Omental fat pad (tissue), 4 donors: ENCODE data around the gene USP25. TPM values are rescaled to one million over a fixed set of nuclear protein-coding genes. Genes with fewer than 3 reads are reported as not detected.

Source experiments
- ATAC-seq: fragments of 150-250 bp; one replicate; pipeline ENCODE4 v1.9.1; 2016; ENCODE audit warnings: mild to moderate bottlenecking, moderate library complexity; ENCODE audit not compliant: low FRiP score
- DNase-seq: peaks from one replicate; pipeline ENCODE4 v3.0.0-alpha.2; 2019; ENCODE audit warnings: low spot score
- total RNA-seq, 4 donors: library from RNA; depleted of rRNA; stranded (reverse); fragments of >200 nt; gene quantifications; one replicate each; pipeline ENCODE4 v1.1.0, GENCODE V29; 2016
- TF ChIP-seq, protein P1 (sequence below), 3 donors: fragments of 450-650 bp; IDR thresholded peaks; one replicate each; pipeline ENCODE4 v1.5.1; 2016 to 2017; ENCODE audit warnings: antibody characterized with exemption in 3 of 3, mild to moderate bottlenecking in 3 of 3, moderate library complexity in 2 of 3

USP25 gene
- total RNA-seq, 4 donors from 2014 or later: 46.5 to 63.8 (median 59.0) TPM

DNA sequence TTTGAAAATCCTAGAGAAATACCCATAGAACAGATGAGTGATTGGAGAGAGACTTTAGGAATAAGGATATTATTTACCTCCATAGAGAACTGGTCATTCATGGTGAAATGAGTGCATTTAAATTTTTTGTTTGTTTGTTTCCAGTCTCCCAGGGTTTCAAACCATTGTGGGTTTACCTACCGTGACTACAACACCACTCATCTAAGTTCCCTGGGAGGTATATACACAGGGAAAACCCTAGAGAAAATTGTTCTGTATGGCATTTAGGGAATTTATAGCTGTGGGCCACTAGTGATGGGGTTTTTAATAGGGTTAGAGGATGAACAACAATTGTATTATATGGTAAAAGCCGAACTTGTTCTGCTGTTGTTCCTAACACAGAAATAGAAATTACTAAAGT lies 109.2 kb downstream of the USP25 start:
- TF ChIP-seq, protein P1, sequence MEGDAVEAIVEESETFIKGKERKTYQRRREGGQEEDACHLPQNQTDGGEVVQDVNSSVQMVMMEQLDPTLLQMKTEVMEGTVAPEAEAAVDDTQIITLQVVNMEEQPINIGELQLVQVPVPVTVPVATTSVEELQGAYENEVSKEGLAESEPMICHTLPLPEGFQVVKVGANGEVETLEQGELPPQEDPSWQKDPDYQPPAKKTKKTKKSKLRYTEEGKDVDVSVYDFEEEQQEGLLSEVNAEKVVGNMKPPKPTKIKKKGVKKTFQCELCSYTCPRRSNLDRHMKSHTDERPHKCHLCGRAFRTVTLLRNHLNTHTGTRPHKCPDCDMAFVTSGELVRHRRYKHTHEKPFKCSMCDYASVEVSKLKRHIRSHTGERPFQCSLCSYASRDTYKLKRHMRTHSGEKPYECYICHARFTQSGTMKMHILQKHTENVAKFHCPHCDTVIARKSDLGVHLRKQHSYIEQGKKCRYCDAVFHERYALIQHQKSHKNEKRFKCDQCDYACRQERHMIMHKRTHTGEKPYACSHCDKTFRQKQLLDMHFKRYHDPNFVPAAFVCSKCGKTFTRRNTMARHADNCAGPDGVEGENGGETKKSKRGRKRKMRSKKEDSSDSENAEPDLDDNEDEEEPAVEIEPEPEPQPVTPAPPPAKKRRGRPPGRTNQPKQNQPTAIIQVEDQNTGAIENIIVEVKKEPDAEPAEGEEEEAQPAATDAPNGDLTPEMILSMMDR (IDR thresholded peaks at IDR 0.05): no peak
- ATAC-seq: no peak

DNA sequence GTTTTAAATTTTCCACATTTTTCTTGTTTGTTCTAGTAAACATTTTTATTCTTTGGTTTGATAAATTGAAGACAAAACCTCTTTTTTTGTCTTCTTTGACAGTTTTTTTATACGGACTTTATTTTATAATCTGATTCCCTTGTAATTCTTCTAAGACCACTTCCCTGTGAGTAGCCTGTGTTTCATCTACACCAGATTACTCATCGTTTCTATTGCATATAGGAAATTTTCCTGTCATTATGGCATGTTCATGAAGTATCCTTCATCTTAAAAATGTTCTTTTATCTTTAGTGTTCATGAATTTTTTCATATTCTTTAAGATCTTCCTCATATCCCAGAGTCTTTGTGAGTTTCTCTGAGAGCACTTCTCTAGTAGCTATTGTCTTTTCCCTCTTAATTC lies 109.8 kb downstream of the USP25 start:
- TF ChIP-seq, protein P1 (IDR thresholded peaks at IDR 0.05): no peak
- ATAC-seq (no peak), DNase-seq (no peak)

More for the DNA sequence above, 109.2 kb downstream of the USP25 start:
- no peak for DNase-seq

DNA sequence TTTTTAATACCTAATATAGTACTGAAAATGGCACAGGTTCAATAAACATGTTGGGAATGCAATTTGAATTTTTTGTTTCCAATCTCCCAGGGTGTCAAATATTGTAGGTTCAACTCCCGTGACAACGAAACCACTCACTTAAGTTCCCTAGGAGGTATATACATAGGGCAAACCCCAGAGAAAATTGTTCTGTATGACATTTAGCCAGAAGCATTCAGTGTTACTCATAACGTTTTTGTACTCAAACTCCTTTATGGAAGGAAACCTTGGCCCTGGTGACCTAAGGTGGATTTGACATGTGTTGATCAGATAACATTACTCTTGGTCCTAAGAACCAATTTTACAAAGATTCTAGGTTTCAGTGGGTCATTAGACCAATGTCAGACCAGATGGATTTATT lies 110.6 kb downstream of the USP25 start:
- TF ChIP-seq, protein P1 (IDR thresholded peaks at IDR 0.05): no peak

DNA sequence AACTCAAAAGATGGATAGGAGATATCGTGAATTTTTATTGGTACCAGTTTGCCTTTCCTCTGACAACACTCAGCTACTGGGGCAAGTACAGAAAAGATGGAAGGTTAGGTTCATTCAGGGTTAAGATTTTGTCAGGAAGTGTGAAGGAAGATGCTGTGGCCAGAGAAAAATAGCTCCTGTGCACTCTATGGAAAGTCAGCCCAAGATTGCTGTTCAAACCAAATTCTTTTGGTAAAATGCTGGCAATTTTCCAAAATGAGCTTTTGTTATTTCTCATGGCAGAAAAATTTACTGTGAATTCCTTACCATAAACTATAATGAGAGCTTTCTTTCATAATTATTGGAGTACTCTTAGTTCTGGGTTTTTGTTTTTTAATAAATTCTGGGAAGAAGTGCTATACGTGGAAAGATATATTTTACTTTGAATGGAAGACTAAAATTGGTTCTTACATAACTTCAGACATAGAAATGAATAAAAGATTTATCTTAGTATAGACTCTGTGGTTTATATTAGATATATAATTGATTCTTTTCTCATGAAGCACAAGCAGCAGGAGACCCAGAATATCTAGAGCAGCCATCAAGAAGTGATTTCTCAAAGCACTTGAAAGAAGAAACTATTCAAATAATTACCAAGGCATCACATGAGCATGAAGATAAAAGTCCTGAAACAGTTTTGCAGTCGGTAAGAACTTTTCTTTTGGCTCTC lies 112.2 kb downstream of the USP25 start:
- DNase-seq (no peak), ATAC-seq (no peak)
- TF ChIP-seq, protein P1 (IDR thresholded peaks at IDR 0.05): no peak

More for the DNA sequence above, 110.6 kb downstream of the USP25 start:
- DNase-seq (no peak), ATAC-seq (no peak)

DNA sequence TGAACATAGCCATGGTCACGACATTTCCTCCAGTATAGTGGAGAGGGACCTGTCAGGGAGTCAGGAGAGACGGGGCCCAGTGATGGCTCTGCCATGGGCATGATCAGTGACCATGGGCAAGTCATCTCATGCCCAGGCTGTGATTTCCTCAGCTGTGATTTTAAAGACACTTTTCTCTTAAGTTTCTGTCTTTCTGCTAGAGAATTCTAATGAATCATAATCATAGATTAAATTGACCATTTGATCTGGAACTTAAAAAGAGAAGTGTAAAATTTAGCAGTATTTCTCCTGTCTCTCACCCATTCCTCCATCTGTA lies 112.7 kb downstream of the USP25 start:
- ATAC-seq (no peak), DNase-seq (no peak)
- TF ChIP-seq, protein P1 (IDR thresholded peaks at IDR 0.05): no peak

DNA sequence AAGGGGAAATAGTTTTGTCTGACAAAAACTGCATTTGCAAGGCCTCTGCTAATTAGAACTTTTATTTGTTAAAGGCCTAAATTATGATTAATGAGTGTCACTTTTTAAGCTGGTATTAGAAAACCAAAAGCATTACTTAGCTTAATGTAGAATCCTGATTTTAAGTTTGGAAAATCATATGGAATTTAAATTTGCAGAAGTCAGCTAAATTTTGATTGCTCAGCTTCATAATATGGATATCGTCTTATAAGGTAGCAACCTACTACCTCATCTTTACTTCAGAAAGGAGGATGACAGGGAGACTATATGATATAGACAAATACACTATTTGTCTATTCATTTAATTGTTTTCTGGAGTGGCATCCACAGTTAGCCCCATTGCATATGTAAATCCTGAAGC lies 114.0 kb downstream of the USP25 start:
- DNase-seq (no peak), ATAC-seq (no peak)
- TF ChIP-seq, protein P1 (IDR thresholded peaks at IDR 0.05): no peak
